ENCODE data around the gene PRMT9.
A peak's percentile ranks its signal among the peaks of the same experiment; 100 is the strongest.

The PRMT9 gene

GRCh38 chr4:147683717-147684700 is at the start of gene PRMT9:
PRMT9 (minus strand) TSS chr4:147684163; CDS start chr4:147683987, 176 bp downstream.
- DNase-seq (ENCODE audit: insufficient read length, low spot score) = peak; percentile 85
- FAIRE-seq = peak; percentile 89

- DNase-seq (ENCODE audit: insufficient read length, low spot score) (no peak), FAIRE-seq (peak; percentile 84)
These were observed 48.7 kb upstream of the PRMT9 start for GRCh38 chr4:147732518-147733235.

- peak; percentile 77 for FAIRE-seq
- peak; percentile 44 for DNase-seq (ENCODE audit: insufficient read length, low spot score)
These were observed 47.9 kb upstream of the PRMT9 start, which contains the start of gene ARHGAP10 for GRCh38 chr4:147731580-147732517. ARHGAP10 (plus strand) TSS chr4:147732088; CDS start chr4:147732302, 214 bp downstream.

GRCh38 chr4:147730333-147730732 is 46.4 kb upstream of the PRMT9 start:
- FAIRE-seq (no peak), DNase-seq (ENCODE audit: insufficient read length, low spot score) (no peak)

GRCh38 chr4:147727476-147728028 is 43.6 kb upstream of the PRMT9 start:
- FAIRE-seq = no peak

GRCh38 chr4:147725673-147726072 is 41.7 kb upstream of the PRMT9 start:
- FAIRE-seq (no peak), DNase-seq (ENCODE audit: insufficient read length, low spot score) (no peak)

More at GRCh38 chr4:147727476-147728028, 43.6 kb upstream of the PRMT9 start:
- DNase-seq (ENCODE audit: insufficient read length, low spot score) = no peak

- no peak for DNase-seq (ENCODE audit: insufficient read length, low spot score)
- no peak for FAIRE-seq
These were observed 40.7 kb upstream of the PRMT9 start for GRCh38 chr4:147724468-147725201.

GRCh38 chr4:147723326-147723725 is 39.4 kb upstream of the PRMT9 start:
- FAIRE-seq (no peak), DNase-seq (ENCODE audit: insufficient read length, low spot score) (no peak)

- DNase-seq (ENCODE audit: insufficient read length, low spot score) = no peak
- peak; percentile 94 for FAIRE-seq
These were observed 33.9 kb upstream of the PRMT9 start for GRCh38 chr4:147717878-147718277.

- FAIRE-seq = peak; percentile 55
- DNase-seq (ENCODE audit: insufficient read length, low spot score) = no peak
These were observed 30.8 kb upstream of the PRMT9 start for GRCh38 chr4:147714575-147715401.

GRCh38 chr4:147709999-147710398 is 26.0 kb upstream of the PRMT9 start:
- FAIRE-seq = no peak
- DNase-seq (ENCODE audit: insufficient read length, low spot score) = no peak

- DNase-seq (ENCODE audit: insufficient read length, low spot score) = no peak
These were observed 24.1 kb upstream of the PRMT9 start for GRCh38 chr4:147707892-147708672.

GRCh38 chr4:147704846-147705245 is 20.9 kb upstream of the PRMT9 start:
- DNase-seq (ENCODE audit: insufficient read length, low spot score) (no peak), FAIRE-seq (no peak)

More at GRCh38 chr4:147707892-147708672, 24.1 kb upstream of the PRMT9 start:
- FAIRE-seq = peak; percentile 87

GRCh38 chr4:147696866-147697265 is 12.9 kb upstream of the PRMT9 start:
- FAIRE-seq = no peak
- no peak for DNase-seq (ENCODE audit: insufficient read length, low spot score)

GRCh38 chr4:147693218-147693617 is 9.3 kb upstream of the PRMT9 start:
- DNase-seq (ENCODE audit: insufficient read length, low spot score) (no peak), FAIRE-seq (no peak)

GRCh38 chr4:147691820-147692219 is 7.9 kb upstream of the PRMT9 start:
- FAIRE-seq = no peak
- DNase-seq (ENCODE audit: insufficient read length, low spot score) = no peak

GRCh38 chr4:147689067-147689466 is 5.1 kb upstream of the PRMT9 start:
- DNase-seq (ENCODE audit: insufficient read length, low spot score) (no peak), FAIRE-seq (no peak)

GRCh38 chr4:147683188-147683591 is 773 bp downstream of the PRMT9 start:
- FAIRE-seq (no peak), DNase-seq (ENCODE audit: insufficient read length, low spot score) (no peak)

Measured in GM19239 (cell line).